Astrocyte of the cerebellum (primary cell): Measurements from ENCODE around the gene CCNYL1.

Experiments used
- DNase-seq: peaks from one replicate; pipeline ENCODE4 v3.0.0-alpha.2; 2011; ENCODE audit warnings: low read depth
- H3K4me3 ChIP-seq: 2 replicates; pipeline ENCODE4 v1.5.1; 2011; ENCODE audit warnings: mild to moderate bottlenecking, low read depth, low read length, moderate library complexity
- CTCF ChIP-seq: IDR thresholded peaks from 2 replicates; pipeline ENCODE4 v1.5.1; 2012; ENCODE audit warnings: low read length, low read depth, moderate library complexity, mild to moderate bottlenecking; ENCODE audit errors: missing control alignments
- in situ Hi-C: cut with HindIII; loops from 2 replicates; pipeline ENCODE4 v1.10.0; 2017; ENCODE audit warnings: low sequenced_read_pairs

CCNYL1 gene

DNA sequence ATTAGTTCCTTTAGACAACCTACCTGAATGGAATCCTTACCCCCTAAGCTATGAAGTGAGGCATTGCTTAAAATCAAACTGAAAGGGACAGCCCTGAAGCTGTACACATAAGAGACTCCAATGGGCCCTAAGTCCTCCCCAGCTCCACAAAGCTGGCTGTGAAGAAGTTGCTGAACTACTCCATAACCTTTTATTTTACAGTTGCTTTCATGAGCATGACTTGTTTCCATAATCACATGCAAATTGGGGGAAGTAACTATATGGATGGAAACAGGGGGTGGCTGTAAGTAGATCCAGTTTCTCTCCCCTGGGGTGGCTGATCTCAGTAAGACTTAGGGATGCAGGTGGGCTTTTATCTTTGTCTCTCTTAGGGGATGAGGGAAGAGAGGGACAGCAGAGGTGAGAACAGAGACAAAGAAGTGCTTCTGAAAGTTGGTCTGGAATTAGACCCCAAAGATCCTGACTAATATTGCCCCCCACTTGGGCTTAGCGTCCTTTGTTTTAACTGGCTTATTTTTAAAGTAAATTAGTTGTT lies 52.7 kb downstream of the CCNYL1 start:
- in situ Hi-C loops, result no loop called here

GRCh38 chr2:207765547-207765946 lies 54.1 kb downstream of the CCNYL1 start:
- H3K4me3 ChIP-seq, result no peak overlapping the region
- in situ Hi-C loops, result no loop called here
- TF ChIP-seq CTCF, result no peak
- no peak for DNase-seq

More for the DNA sequence above, 52.7 kb downstream of the CCNYL1 start:
- no peak overlapping the region for H3K4me3 ChIP-seq
- no peak for DNase-seq
- no peak for TF ChIP-seq CTCF

GRCh38 chr2:207766041-207766551 lies 54.7 kb downstream of the CCNYL1 start:
- in situ Hi-C loops, result no loop called here
- DNase-seq, result no peak
- TF ChIP-seq CTCF, result no peak
- no peak overlapping the region for H3K4me3 ChIP-seq

- H3K4me3 ChIP-seq, result peak overlapping the region; percentile 15
- in situ Hi-C loops, result no loop called here
- TF ChIP-seq CTCF, result no peak
- no peak for DNase-seq
Observed at GRCh38 chr2:207766697-207767460, 55.4 kb downstream of the CCNYL1 start.

DNA sequence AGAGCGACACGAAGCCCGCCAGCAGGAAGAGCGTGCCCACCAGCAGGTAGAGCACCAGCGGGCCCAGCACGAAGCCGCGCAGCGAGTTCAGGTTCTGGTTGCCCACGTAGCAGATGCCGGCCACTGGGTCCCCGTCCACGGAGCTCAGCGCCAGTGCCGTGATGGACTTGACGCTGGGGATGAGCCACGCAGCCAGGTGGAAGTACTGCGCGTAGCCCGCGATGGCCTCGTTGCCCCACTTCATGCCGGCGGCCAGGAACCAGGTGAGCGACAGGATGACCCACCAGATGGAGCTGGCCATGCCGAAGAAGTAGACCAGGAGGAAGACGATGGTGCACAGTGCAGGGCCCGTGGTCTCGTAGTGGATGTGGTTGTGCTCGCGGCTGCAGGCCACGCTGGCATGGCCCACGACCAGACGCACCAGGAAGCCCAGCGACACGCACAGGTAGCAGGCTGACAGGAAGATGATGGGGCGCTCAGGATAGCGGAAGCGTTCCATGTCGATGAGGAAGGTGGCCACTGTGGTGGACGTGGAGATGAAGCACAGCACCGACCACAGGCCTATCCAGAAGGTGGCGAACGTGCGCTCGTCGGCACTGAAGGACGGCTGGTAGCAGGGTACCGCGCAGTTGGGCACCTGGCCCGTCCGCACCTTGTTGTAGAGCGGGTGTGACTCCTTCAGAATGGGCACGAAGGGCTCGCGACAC lies 56.2 kb downstream of the CCNYL1 start:
- peak overlapping the region; percentile 73 for H3K4me3 ChIP-seq
- DNase-seq, result no peak
- TF ChIP-seq CTCF, result peak; percentile 28
- in situ Hi-C loops, result no loop called here

GRCh38 chr2:207768168-207768865 lies 56.9 kb downstream of the CCNYL1 start:
- in situ Hi-C loops, result no loop called here
- peak; percentile 1 for TF ChIP-seq CTCF
- H3K4me3 ChIP-seq, result peak overlapping the region; percentile 73
- DNase-seq, result no peak
